PC-9 (cell line): ENCODE data around the gene MXRA7. TPM values are rescaled to one million over a fixed set of nuclear protein-coding genes. Genes with fewer than 3 reads are reported as not detected.
"Not testable (repeated sequence)": the region's sequence is repeated elsewhere in the genome, so short reads cannot be mapped to it uniquely, and the experiment has no call there.

Experiments
- BruUV-seq: library from RNA; stranded (reverse); fragments of 400-500 nt; replicated peaks from 2 replicates; lab custom pipeline; 2021; lab: Mats Ljungman, UMichigan
- CTCF ChIA-PET: fragments of 300-600 bp; sonication (Branson Sonifier 250); formaldehyde crosslinking; loops from one replicate; lab custom pipeline; 2022; ENCODE audit warnings: antibody characterized with exemption; lab: Charles Lee
- POLR2A ChIA-PET: fragments of 300-600 bp; sonication (Branson Sonifier 250); formaldehyde crosslinking; loops from one replicate; lab custom pipeline; 2022; ENCODE audit warnings: antibody characterized with exemption; ENCODE audit not compliant: unreplicated experiment; lab: Charles Lee
- DNase-seq, 2 experiments: peaks; one replicate each; pipeline versions ENCODE4 v3.0.0 to v3.0.0-alpha.2; 2015 to 2022; ENCODE audit warnings: mixed read lengths in 1 of 2
- H2AFZ ChIP-seq: fragments of 200-600 bp; sonication (generic); 2 replicates; pipeline ENCODE4 v1.8.1; 2017; ENCODE audit warnings: antibody characterized with exemption
- H3F3A ChIP-seq: fragments of 200-600 bp; sonication (generic); 2 replicates; pipeline ENCODE4 v1.8.1; 2017; ENCODE audit warnings: antibody characterized with exemption, mild to moderate bottlenecking, low read depth; ENCODE audit not compliant: insufficient read depth
- H3K27ac ChIP-seq: fragments of 200-600 bp; sonication (generic); 2 replicates; pipeline ENCODE4 v1.6.1; 2016; ENCODE audit warnings: mixed run types
- H3K27me3 ChIP-seq: fragments of 200-600 bp; sonication (generic); 2 replicates; pipeline ENCODE4 v1.6.1; 2016; ENCODE audit warnings: low read depth, mixed run types; ENCODE audit not compliant: insufficient read depth
- H3K36me3 ChIP-seq: fragments of 200-600 bp; sonication (generic); 2 replicates; pipeline ENCODE4 v1.6.1; 2016; ENCODE audit warnings: low read depth, mixed run types
- H3K4me1 ChIP-seq: fragments of 200-600 bp; sonication (generic); replicated peaks from 2 replicates; pipeline ENCODE4 v1.6.1; 2016; ENCODE audit warnings: mixed run types; ENCODE audit not compliant: insufficient read depth
- H3K4me2 ChIP-seq: fragments of 200-600 bp; sonication (generic); 2 replicates; pipeline ENCODE4 v1.6.1; 2017; ENCODE audit warnings: mixed run types
- H3K4me3 ChIP-seq: fragments of 200-600 bp; sonication (generic); 2 replicates; pipeline ENCODE4 v1.6.1; 2016; ENCODE audit warnings: mixed run types
- H3K79me2 ChIP-seq: fragments of 200-600 bp; sonication (generic); 2 replicates; pipeline ENCODE4 v1.6.1; 2017; ENCODE audit warnings: low read depth, mixed run types
- H3K9me2 ChIP-seq: fragments of 200-600 bp; sonication (generic); 2 replicates; pipeline ENCODE4 v1.8.1; 2017; ENCODE audit warnings: mild to moderate bottlenecking; ENCODE audit not compliant: insufficient read depth
- H3K9me3 ChIP-seq: fragments of 200-600 bp; sonication (generic); 2 replicates; pipeline ENCODE4 v1.8.1; 2016; ENCODE audit warnings: low read depth; ENCODE audit not compliant: insufficient read depth
- H4K20me1 ChIP-seq: fragments of 200-600 bp; sonication (generic); 2 replicates; pipeline ENCODE4 v1.8.1; 2017; ENCODE audit not compliant: insufficient read depth
- CTCF ChIP-seq: fragments of 200-600 bp; sonication (generic); conservative IDR thresholded peaks from 2 replicates; pipeline ENCODE4 v1.6.1; 2017; ENCODE audit warnings: mixed run types, antibody characterized with exemption, mild to moderate bottlenecking, moderate library complexity
- EZH2 ChIP-seq: fragments of 200-600 bp; sonication (generic); IDR thresholded peaks from 2 replicates; pipeline ENCODE4 v1.8.0; 2017; ENCODE audit warnings: antibody characterized with exemption, low read depth
- intact Hi-C: fragments of 100-400 bp; cut with micrococcal nuclease; formaldehyde crosslinking; loops from one replicate; pipeline ENCODE4 v1.10.0; 2022; ENCODE audit not compliant: unreplicated experiment
- total RNA-seq: library from RNA; stranded (reverse); gene quantifications from 2 replicates; pipeline ENCODE4 v1.2.3, GENCODE V29; 2021

The MXRA7 gene
- total RNA-seq, 1 experiment from 2014 or later: 5.5 TPM

DNA sequence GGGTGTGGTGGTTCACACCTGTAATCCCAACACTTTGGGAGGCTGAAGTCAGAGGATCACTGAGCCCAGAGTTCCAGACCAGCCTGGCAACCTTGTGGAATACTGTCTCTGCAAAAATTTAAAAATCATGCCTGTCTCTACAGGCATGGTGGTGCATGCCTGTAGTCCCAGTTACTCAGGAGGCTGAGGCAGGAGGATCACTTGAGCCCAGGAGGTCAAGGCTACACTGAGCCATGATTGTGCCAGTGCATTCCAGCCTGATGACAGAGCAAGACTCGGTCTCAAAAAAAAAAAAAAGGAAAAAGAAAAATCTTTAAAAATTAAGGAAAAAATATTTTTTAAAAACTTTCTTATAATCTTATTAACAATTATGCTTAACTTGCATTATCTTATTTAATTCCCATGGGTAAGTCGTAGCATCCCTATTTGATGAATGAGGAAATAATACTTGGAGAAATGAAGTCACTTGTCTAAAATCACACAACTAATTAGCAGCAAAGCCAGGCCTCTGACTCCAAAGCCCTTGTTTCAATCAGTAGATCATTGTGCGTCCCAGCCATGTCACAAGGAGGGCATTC, 40.7 kb upstream of the MXRA7 start:
- Histone ChIP-seq H4K20me1 (no peaks in the 10 kb centered on the region), H3K4me3 (no peak overlapping the region), H3K9me2 (no peaks in the 10 kb centered on the region), H3K79me2 (no peaks in the 10 kb centered on the region), H3K4me2 (no peak overlapping the region), H3K36me3 (no peaks in the 10 kb centered on the region), H2AFZ (no peak overlapping the region), H3K27me3 (no peaks in the 10 kb centered on the region), H3K9me3 (no peaks in the 10 kb centered on the region), H3K4me1 (no peaks in the 10 kb centered on the region), H3K27ac (no peak overlapping the region), H3F3A (no peaks in the 10 kb centered on the region)
- intact Hi-C loops: no loop called here
- no peak for DNase-seq
- no TSS peak for BruUV-seq
- TF ChIP-seq CTCF: no peak
- TF ChIP-seq EZH2: no peak
- CTCF ChIA-PET: no interaction called here
- POLR2A ChIA-PET: no interaction called here

DNA sequence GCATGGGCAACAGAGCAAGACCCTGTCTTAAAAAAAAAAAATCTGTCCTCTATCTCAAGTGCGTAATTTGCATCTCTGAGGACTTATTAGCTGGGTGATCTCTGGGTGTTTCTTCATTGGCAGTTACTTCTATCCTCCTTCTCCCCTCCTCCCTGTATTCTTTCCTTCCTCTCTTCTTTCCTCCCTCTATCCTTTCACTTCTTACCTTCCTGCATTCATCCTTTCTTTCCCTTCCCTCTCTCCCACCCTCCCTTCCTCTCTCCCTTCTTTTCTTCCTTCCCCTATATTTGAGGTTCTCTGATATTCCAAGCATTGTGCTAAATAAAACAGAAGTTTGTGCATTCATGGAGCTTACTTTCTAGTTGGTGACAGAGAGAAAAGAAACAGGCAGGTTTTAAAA, 37.9 kb upstream of the MXRA7 start:
- ChIA-PET POLR2A (no interaction called here), CTCF (no interaction called here)
- Histone ChIP-seq H2AFZ (no peak overlapping the region), H3K9me2 (no peaks in the 10 kb centered on the region), H3K27ac (no peak overlapping the region), H3K27me3 (no peaks in the 10 kb centered on the region), H3K79me2 (no peaks in the 10 kb centered on the region), H3K4me3 (no peak overlapping the region), H3K9me3 (no peaks in the 10 kb centered on the region), H3K4me2 (no peak overlapping the region), H3F3A (no peaks in the 10 kb centered on the region), H4K20me1 (no peaks in the 10 kb centered on the region), H3K36me3 (no peaks in the 10 kb centered on the region), H3K4me1 (no peaks in the 10 kb centered on the region)
- no peak for DNase-seq
- intact Hi-C loops: no loop called here
- no TSS peak for BruUV-seq
- TF ChIP-seq EZH2: no peak
- no peak for TF ChIP-seq CTCF

DNA sequence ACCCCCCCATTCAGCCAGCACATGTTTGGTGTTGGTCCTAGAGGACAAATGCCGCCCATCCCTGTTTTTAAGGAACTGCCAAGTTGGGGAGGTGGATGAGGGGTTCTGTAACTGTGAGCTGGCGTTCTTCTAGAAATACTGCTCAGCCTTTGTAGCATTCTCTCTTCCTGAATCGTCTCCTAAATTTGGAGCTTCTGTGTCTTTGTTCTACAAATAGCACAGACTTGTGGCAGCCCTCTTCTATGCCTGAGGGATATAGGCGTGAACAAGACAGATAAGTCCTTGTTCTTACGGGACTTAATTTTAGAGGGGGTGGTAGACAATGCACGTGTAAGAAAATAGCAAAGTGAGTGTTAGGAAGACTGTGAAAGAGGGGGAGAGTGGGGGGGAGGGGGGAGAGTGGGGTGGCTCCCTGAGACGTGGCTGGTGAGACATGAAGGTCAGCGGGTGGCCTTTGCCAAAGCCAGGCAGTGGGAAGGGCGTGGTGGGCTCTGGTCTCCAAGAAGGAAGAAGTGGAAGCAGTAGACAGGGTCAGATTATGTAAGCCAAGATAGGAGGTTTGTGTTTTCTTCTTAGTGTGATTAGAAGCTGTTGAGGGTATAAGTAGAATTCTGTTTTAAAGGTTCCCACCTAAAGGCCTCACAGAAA, 37.1 kb upstream of the MXRA7 start:
- ChIA-PET CTCF (no interaction called here), POLR2A (no interaction called here)
- Histone ChIP-seq H2AFZ (no peak overlapping the region), H4K20me1 (no peaks in the 10 kb centered on the region), H3K9me3 (no peaks in the 10 kb centered on the region), H3K79me2 (no peaks in the 10 kb centered on the region), H3K36me3 (no peaks in the 10 kb centered on the region), H3K9me2 (no peaks in the 10 kb centered on the region), H3K4me3 (no peak overlapping the region), H3K4me2 (no peak overlapping the region), H3K27me3 (no peaks in the 10 kb centered on the region), H3K27ac (no peak overlapping the region), H3F3A (no peaks in the 10 kb centered on the region), H3K4me1 (no peaks in the 10 kb centered on the region)
- no peak for DNase-seq
- intact Hi-C loops: no loop called here
- no peak for TF ChIP-seq EZH2
- no peak for TF ChIP-seq CTCF
- BruUV-seq: no TSS peak

DNA sequence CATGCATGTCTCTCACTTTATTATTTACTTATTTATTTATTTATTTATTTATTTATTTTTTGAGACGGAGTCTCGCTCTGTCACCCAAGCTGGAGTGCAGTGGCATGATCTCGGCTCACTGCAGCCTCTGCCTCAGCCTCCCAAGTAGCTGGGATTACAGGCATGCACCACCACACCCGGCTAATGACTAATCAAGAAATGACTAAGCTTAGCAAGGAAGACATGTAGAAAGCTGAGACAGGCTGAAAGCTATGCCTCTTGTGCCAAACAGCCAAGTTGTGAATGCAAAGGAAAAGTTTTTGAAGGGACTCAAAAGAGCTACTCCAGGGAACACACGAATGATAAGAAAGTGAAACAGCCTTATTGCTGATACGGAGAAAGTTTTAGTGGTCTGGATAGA, 35.0 kb upstream of the MXRA7 start:
- DNase-seq, H3K27me3 ChIP-seq, intact Hi-C loops, H3K36me3 ChIP-seq, CTCF ChIA-PET, H3K27ac ChIP-seq, H3K79me2 ChIP-seq, BruUV-seq, H3K4me1 ChIP-seq, H3K4me3 ChIP-seq, H3F3A ChIP-seq, H3K9me3 ChIP-seq, POLR2A ChIA-PET, H4K20me1 ChIP-seq, H2AFZ ChIP-seq, H3K4me2 ChIP-seq, H3K9me2 ChIP-seq: not testable (repeated sequence)
